NCI-H774 (cell line): ENCODE data around the gene C15orf61.

Source experiments
- DNase-seq: peaks from one replicate; lab custom pipeline; 2025; lab: John Stamatoyannopoulos, UW

C15orf61 gene

DNA sequence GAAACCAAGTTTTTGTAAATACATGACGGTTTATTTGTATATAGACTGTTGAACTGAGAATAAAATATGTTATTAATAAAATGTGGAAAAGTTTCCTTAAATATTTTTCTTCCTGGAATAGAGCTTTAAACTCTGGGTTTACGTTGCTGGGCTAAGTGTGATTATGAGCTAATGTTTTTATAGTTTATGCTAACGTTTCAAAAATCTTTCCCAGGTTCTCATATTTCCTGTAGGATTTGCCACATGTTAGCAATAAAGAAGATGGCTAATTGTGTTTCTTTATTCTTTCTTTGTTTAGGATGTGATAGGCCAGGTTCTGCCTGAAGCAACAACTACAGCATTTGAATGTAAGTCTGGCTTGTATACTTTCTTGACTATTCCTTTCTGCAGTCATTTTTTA is 28.8 kb downstream of the C15orf61 start:
- no peak for DNase-seq

DNA sequence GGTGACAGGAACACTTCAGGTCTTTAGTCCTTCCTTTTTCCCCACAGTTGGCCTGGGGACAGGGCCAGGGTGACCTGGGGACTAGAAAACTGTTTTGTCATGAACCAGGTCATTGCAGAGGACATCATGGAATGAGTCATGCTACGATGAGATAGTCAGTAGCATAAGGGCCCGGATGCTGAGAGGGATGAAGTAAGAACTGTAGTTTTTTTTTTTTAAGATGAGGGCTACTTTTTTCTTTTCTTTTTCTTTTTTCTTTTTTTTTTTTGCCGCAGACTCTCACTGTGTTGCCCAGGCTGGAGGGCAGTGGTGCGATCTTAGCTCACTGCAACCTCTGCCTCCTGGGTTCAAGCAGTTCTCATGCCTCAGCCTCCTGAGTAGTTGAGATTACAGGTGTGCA is 29.6 kb downstream of the C15orf61 start:
- no peak for DNase-seq

DNA sequence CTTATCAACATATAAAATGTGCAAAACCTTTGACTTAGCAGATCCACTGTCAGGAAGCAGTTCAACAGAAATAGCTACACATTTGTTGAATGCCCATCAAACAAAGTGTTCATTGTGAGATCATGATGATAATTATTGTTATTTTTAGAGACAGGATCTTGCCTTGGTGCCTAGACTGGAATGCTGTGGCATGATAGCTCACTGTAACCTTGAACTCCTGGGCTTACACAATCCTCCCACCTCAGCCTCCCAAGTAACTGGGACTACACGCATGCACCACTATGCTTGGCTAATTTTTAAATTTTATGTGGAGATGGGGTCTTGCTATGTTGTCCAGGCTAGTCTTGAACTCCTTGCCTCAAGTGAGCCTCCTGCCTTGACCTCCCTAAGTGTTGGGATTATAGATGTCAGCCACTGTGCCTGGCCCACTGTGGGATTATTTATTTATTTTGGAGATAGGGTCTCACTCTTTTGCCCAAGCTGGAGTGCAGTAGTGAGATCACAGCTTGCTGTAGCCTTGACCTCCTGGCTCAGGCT is 30.3 kb downstream of the C15orf61 start:
- no peak for DNase-seq

- DNase-seq, result no peak
Observed at GRCh38 chr15:67554580-67554979, 33.6 kb downstream of the C15orf61 start.

- no peak for DNase-seq
Observed at GRCh38 chr15:67556976-67557570, 36.1 kb downstream of the C15orf61 start.

- no peak for DNase-seq
Observed at GRCh38 chr15:67558502-67558901, 37.6 kb downstream of the C15orf61 start.

DNA sequence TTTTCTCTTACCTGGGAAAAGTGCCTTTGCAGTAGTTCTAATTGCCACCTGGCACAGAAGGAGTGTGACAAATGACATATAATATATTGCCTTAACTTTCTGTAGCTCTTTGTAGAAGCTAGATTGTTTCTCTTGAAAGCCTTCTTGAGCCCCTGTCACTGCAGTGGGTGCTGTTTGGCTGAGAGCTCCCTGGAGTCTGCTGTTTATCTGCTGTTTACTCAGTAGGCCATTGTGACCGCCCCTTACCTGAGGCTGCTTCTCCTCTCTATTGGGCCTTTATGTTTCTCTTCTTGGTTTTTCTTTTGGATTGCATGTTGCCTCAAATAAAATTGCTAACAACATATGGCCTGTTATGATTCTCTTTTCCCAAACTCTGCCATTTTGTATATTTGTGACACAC is 38.2 kb downstream of the C15orf61 start:
- DNase-seq, result no peak

- DNase-seq, result no peak
Observed at GRCh38 chr15:67559576-67559975, 38.6 kb downstream of the C15orf61 start.

DNA sequence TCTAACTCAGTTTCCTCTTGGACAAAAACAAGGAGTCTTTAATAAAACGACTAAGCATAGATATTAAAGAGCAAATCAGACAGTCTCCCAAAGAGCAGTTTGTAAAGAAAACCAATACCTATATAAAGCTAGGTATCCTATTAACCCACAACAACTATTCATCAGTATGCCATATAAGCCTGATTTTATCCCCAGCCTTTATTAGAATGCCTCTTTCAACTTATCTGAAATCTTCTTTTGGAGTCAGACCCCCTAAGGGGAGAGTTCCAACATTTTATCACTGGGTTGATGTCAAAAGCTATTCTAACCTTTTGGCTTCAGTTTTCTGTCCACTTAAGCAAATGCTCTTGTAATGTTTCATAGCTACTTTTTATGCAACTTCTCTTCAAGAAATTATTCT is 39.4 kb downstream of the C15orf61 start:
- no peak for DNase-seq

GRCh38 chr15:67563092-67563491 is 42.2 kb downstream of the C15orf61 start:
- DNase-seq, result no peak

DNA sequence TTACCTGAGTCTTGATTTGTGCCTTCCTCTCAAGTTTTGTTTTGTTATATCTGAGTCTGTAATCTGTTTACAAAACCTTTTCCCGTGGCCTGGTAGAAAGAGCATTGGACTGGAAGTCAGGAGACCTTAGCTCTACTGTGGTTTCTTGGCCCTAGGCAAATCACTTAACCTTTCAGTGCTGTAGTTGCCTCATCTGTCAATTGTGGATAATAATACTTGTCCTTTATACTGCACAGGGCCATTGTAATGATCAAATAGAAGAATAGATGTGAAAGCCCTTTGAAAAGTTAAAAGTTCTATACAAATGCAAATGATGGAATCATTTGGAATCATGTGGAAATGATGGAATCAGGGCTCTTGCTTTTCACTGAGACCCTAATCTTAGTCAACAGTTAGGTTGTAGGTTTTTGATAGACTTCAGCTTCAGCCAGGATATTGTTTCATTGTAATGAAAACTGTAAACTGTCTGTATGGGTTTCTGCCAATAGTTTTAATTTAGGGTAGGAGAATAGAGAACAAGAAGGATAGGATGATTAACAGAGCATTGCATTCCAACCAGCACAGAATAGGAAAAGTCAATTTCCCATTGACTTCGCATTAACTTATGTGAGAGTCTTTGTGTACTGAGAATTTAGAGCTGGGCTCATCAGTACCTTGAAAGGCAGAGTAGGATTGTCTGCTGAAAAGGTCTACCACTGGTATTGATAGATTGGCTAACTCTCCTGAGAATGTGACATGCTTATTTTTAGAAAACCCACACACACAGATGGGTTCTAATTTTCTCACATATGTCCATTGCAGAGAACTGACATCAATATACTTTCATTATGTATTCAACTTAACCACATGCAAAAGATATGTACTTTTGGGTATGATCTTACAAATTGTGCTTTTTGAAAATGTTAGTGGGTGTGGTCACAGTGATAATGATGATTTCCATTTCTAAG is 43.4 kb downstream of the C15orf61 start:
- DNase-seq, result no peak

DNA sequence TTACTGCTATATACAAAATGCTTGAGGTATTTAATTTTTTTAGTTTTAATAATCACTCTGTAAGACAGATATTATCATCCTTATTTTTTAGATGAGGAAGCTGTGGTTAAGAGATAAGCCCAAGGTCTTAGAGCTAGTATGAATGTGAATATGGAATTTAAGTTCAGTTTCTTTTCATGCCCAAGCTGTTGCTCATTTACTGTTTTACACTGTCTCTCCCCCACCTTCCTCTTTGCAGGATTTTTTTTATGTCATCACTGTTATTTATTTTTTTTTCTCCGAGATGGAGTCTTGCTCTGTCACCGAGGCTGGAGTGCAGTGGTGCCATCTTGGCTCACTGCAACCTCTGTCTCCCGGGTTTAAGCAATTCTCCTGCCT is 44.0 kb downstream of the C15orf61 start:
- no peak for DNase-seq

DNA sequence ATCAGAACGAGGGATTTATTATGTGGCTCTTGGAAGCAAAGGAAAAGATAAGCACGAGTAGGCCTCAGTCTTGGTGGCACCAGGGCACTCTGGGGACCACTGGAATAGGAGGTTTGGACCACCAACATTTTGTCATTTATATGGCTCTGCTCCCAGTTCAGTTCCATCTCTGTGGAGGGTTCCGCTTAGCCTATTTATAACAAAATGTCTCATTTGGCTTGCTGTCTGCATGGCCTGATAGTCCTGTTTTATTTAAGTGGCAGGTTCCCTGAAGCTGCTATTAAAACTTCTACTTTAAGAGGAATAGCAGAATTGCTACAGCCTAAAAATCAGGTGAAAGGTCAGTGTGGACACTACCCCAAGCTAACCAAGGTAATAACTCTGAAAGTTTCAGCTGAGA is 48.7 kb downstream of the C15orf61 start:
- no peak for DNase-seq

GRCh38 chr15:67570875-67571647 is 50.1 kb downstream of the C15orf61 start:
- DNase-seq, result no peak

DNA sequence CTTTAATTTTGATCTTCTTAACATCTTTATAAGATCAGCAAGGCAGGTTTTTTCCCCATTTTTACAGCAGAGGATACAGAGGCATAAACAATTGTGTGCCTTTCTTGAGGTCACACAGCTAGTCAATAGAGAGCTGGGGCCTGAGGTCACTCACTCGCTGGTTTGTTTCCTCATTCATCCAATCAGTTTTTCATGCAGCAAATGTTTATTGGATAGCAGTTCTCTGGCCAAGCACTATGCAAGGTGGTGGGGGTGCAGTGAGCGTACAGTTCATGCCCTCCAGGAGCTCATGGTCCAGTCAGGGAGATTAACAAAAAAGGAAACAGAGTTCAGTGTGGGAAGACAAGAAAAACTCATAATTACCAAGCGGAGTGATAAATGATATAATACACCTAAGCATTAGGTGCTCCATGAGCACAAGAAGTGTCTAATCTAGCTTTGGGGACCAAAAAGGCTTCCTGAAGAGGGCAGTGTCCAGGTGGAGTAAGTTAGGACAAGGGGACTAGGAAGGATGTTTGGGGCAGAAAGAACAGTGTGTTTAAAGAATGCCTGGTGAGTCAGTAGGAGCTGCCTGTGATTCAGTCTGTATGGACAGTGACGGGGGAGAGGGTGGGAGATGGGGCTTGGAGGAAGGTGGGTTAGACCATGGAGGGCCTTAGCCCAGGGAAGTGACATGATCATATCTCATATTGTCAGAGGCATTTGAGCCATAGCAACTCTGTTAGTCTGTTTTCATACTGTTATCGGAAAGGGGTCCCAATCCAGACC is 50.9 kb downstream of the C15orf61 start:
- no peak for DNase-seq

DNA sequence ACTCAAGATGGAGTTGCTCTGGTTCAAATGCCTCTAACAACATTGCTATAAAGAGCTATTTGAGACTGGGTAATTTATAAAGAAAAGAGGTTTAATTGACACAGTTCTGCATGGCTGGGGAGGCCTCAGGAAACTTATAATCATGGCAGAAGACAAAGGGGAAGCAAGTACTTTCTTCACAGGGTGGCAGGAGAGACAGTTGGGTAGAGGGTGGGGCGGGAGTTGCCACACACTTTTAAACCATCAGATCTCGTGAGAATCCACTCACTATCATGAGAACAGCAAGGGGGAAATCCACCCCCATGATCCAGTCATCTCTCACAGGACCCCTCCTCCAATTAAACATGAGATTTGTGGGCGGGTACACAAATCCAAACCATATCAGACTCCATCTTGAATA is 52.3 kb downstream of the C15orf61 start:
- no peak for DNase-seq

DNA sequence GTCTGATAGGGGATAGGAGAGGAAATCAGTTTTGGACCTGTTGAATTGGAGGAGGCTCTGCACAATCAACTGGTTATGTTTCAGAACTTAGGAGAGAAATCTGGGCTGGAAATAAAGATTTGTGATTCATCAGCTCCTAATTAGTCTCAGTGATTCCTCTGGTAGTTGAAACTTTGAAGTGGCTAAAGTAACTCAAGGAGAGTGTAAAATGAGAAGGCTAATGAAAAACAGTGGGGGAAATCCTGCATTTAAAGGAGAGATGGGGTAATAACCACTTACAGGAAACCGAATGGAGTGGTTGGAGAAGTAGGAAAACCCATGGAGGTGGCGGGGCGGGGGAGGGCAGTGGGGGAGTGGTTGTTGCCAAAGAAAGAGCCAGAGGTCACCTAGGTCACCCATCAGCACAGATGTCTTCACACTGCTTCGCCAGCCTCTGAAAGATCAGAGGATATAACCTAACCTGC is 54.1 kb downstream of the C15orf61 start:
- DNase-seq, result no peak

GRCh38 chr15:67578020-67578600 is 57.2 kb downstream of the C15orf61 start:
- no peak for DNase-seq

GRCh38 chr15:67579164-67579563 is 58.2 kb downstream of the C15orf61 start:
- no peak for DNase-seq
